ENCODE results near the gene PTPRN2.

Gene PTPRN2

DNA sequence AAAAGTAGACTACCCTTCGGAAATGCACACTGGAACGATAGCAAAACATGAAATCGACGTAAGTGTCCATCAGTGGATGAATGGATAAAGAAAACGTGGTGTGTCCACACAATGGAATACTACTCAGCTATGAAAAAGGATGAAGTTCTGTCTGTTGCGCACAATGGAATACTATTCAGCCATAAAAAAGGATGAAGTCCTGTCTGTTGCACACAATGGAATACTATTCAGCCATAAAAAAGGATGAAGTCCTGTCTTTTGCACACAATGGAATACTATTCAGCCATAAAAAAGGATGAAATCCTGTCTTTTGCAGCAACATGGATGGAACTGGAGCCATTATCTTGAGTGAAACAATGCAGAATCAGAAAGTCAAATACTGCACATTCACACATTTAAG lies 591.8 kb downstream of the PTPRN2 start:
- H3K9me3 Mint-ChIP-seq, result no peaks in the 10 kb centered on the region
- H3K4me3 Mint-ChIP-seq, result no peak overlapping the region
- no peak overlapping the region for H3K27ac Mint-ChIP-seq
- no peaks in the 10 kb centered on the region for H3K27me3 Mint-ChIP-seq
- H3K4me1 Mint-ChIP-seq (ENCODE audit: low read depth in 2 of 2), result no peaks in the 10 kb centered on the region
- no peak for DNase-seq
- no peak for ATAC-seq (replicated peaks)
- H3K36me3 Mint-ChIP-seq (ENCODE audit: insufficient read depth), result no peaks in the 10 kb centered on the region

DNA sequence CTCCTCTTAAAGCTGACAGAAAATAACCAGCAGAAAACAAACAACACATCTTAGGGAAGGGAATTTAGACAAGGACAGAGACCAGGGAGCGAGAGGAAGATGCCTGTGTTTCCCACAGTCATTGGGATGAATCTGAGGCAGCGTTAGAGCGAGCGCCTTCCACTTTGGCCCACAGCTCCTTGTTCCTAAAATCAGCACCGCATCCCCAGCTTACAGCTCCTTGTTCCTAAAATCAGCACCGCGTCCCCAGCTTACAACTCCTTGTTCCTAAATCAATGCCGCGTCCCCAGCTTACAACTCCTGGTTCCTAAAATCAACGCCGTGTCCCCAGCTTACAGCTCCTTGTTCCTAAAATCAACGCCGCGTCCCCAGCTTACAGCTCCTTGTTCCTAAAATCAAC lies 593.3 kb downstream of the PTPRN2 start:
- Mint-ChIP-seq H3K27me3 (peaks cover 5 to 10% of the 10 kb centered on the region in 2 donors), H3K9me3 (no peaks in the 10 kb centered on the region), H3K4me3 (no peak overlapping the region), H3K27ac (no peak overlapping the region), H3K4me1 (ENCODE audit: low read depth in 2 of 2) (no peaks in the 10 kb centered on the region), H3K36me3 (ENCODE audit: insufficient read depth) (peaks cover 2% of the 10 kb centered on the region)
- DNase-seq (no peak), ATAC-seq (replicated peaks) (no peak)

DNA sequence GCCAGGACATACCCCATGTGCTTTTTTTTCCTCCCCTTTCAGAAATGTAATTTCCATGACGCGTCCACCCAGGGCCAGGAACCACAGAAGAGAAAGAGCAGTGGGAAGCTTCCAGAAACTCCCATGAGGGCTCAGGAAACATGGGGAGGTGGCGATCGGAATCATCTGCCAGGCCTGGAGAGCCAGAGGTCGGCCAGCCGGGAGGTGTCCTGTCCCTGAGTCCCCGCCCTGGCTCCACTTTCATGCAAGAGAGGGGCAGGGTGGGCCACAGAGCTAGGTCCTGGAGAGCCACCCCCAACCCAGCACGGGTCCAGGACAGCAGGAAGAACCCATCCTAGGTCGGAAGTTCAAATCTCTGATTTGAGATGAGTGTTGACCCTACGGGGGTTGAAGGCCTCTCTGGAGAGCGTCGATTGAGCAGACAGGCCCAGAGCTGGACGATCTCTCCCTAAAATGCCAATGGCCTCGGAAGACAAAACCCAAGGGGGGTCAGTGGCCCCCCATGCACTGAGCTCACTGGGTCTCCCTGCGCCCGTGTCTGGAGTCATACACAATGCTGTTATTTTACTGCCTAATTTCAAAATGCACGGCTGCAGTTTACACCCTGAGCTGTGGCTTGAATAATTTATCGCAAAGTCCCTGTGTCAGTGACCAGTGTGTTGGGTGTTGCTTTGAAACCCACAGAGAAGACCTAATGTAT lies 594.1 kb downstream of the PTPRN2 start:
- no peak for ATAC-seq (replicated peaks)
- Mint-ChIP-seq H3K36me3 (ENCODE audit: insufficient read depth) (peaks cover 2% of the 10 kb centered on the region), H3K9me3 (no peaks in the 10 kb centered on the region), H3K4me3 (no peak overlapping the region), H3K4me1 (ENCODE audit: low read depth in 2 of 2) (no peaks in the 10 kb centered on the region), H3K27ac (no peak overlapping the region), H3K27me3 (peaks cover 5 to 11% of the 10 kb centered on the region in 2 donors)
- no peak for DNase-seq

DNA sequence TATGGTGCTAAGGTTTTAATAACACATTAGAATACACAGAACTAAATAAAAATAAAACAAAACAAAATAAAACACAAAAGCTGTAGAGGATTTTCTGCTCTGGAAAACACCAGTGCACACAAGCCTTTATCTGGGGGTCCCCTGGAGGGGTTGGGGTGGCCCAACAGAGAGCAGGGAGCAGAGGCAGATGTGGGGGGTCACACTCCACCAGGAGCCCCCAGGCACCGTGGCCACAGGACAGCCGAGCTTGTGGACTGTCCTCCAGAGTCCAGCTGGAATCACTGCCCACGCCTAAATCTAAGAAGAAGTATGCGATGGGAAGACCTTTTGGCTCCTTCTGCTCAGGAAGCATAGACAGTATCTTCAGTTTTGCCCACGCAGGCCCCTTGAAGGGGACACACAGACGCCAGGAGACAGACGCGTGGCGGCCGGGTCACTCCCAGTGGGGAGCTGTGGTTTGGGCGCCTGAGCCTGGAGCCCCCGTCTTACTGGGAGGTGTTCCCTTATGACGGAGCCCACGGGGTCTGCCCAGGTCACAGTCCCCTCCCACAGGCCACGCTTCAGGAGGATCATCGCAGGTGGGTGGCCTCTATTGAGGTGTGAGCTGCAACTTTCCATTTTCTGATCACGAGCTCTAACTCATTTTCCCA lies 595.0 kb downstream of the PTPRN2 start:
- no peaks in the 10 kb centered on the region for H3K9me3 Mint-ChIP-seq
- no peak for ATAC-seq (replicated peaks)
- H3K4me1 Mint-ChIP-seq (ENCODE audit: low read depth in 2 of 2), result no peaks in the 10 kb centered on the region
- no peak overlapping the region for H3K4me3 Mint-ChIP-seq
- H3K27ac Mint-ChIP-seq, result no peak overlapping the region
- DNase-seq, result no peak
- peaks cover 5 to 20% of the 10 kb centered on the region in 2 donors for H3K27me3 Mint-ChIP-seq
- H3K36me3 Mint-ChIP-seq (ENCODE audit: insufficient read depth), result peaks cover 2% of the 10 kb centered on the region

DNA sequence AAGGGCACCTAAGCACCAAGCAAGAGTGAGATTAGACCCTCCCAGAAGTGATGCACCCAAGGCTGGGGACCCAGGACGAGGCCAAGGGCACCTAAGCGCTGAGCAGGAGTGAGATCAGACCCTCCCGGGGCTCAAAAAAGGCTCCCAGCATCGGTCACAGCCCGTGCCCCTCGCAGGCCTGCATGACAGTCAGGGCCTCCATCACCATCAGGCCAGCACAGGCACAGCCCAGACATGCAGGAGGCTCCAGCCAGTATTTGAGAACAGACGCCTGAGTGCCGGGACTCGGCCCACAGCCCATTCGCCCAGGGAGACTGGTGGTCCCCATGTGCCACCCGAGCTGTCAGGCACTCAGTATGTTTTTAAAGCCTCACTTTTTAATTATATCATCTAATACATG lies 595.9 kb downstream of the PTPRN2 start:
- Mint-ChIP-seq H3K27ac (no peak overlapping the region), H3K4me1 (ENCODE audit: low read depth in 2 of 2) (no peaks in the 10 kb centered on the region), H3K36me3 (ENCODE audit: insufficient read depth) (peaks cover 2% of the 10 kb centered on the region), H3K4me3 (no peak overlapping the region), H3K9me3 (no peaks in the 10 kb centered on the region), H3K27me3 (peaks cover 5 to 21% of the 10 kb centered on the region in 2 donors)
- DNase-seq, result no peak
- no peak for ATAC-seq (replicated peaks)

DNA sequence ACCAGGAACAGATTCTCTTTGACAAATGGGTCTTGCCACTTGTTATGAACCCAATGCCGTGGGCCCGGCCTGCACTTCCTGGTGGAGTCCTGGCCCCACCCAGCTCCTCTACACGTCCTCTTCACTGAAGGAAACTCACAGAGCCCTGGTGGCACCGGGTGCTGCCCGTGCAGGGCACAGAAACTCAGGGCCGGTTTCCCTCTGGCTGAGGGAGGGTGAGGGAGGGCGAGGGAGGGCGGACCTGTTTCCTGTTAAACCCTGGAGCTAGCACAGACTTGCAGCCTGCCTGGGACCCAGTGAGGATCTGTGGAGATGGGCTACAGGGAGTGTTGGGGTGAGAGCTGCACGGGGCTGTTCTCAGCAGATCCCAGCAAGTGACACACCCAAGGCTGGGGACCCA lies 596.3 kb downstream of the PTPRN2 start:
- Mint-ChIP-seq H3K4me1 (ENCODE audit: low read depth in 2 of 2) (no peaks in the 10 kb centered on the region), H3K9me3 (no peaks in the 10 kb centered on the region), H3K4me3 (no peak overlapping the region), H3K27me3 (peaks cover 5 to 21% of the 10 kb centered on the region in 2 donors), H3K27ac (no peak overlapping the region), H3K36me3 (ENCODE audit: insufficient read depth) (peaks cover 2% of the 10 kb centered on the region)
- DNase-seq (no peak), ATAC-seq (replicated peaks) (no peak)

DNA sequence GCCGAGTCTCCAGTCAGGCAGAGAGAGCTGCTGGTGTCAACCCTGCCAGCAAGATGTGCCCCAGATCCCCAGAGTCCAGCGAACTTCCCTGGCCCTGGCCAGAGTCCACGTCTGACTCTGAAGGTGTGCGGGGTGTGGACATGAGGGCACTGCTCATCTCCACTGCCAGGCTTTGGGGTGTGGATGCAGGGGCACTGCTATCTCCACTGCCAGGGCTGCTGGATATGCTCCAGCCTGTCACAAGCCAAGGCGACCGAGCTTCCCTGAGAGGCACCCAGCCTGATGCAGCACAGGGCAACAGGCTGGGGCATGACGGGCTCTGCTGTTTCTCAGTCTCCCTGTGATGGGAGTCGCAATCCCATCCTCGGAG lies 596.8 kb downstream of the PTPRN2 start:
- Mint-ChIP-seq H3K27ac (no peak overlapping the region), H3K36me3 (ENCODE audit: insufficient read depth) (peaks cover 2% of the 10 kb centered on the region), H3K4me3 (no peak overlapping the region), H3K27me3 (peaks cover 5 to 21% of the 10 kb centered on the region in 2 donors), H3K9me3 (no peaks in the 10 kb centered on the region), H3K4me1 (ENCODE audit: low read depth in 2 of 2) (no peaks in the 10 kb centered on the region)
- DNase-seq (no peak), ATAC-seq (replicated peaks) (no peak)

DNA sequence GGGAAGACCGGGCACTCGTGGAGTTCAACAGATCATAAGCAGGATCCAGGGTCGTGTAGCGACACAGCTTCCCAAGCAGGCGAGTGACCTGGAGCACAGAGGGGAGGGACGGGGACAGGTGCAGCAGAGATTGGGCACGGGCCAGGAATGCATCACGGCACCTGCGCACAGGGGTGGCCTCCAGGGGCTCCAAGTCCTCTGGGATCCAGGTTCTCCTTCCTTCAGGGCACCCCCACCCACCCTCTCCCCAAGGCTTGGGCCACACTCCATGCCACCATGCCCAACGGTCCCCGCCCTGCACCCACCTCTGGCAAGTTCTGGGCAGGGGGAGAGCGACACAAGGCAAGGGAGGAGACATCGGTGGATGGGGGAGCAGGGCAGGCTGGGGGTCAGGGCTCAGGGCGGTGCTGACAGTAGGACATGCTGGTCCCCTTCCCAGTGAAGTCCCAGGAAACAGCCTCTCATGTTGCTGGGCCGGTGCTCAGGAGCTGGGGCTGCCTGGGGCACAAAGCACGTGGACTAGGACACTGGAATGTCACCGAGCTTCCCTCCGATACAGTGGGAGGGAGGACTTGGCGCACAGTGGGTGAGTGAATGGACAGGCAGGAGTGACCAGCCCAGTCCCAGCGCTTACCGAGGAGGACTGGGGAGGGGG lies 597.3 kb downstream of the PTPRN2 start:
- peaks cover 2% of the 10 kb centered on the region for H3K36me3 Mint-ChIP-seq (ENCODE audit: insufficient read depth)
- no peaks in the 10 kb centered on the region for H3K9me3 Mint-ChIP-seq
- no peak for ATAC-seq (replicated peaks)
- no peak overlapping the region for H3K27ac Mint-ChIP-seq
- no peaks in the 10 kb centered on the region for H3K4me1 Mint-ChIP-seq (ENCODE audit: low read depth in 2 of 2)
- H3K4me3 Mint-ChIP-seq, result no peak overlapping the region
- DNase-seq, result no peak
- H3K27me3 Mint-ChIP-seq, result peaks cover 5 to 21% of the 10 kb centered on the region in 2 donors

DNA sequence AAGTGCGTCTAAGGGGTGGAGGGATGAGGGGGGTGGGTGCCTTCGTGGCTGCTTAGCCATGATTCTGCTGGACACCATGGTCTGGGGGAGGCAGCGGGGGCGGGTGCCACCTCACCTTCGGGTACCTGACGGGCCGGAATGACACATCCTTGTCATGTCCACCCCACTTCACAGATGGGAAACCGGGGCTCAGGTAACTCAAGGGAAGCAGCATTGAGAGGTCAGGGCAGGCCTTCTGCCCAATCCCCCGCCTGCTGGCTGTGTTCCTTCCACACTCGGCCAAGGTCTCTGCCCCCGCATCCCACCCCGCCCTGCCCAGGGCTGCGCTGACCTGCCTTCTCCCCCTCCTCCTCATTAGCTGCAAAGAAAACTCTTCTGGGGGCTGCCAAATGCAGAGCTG lies 598.0 kb downstream of the PTPRN2 start:
- H3K36me3 Mint-ChIP-seq (ENCODE audit: insufficient read depth), result peaks cover 2% of the 10 kb centered on the region
- H3K9me3 Mint-ChIP-seq, result peaks cover 0 to 3% of the 10 kb centered on the region in 2 donors
- H3K27me3 Mint-ChIP-seq, result peaks cover 5 to 21% of the 10 kb centered on the region in 2 donors
- ATAC-seq (replicated peaks) (no peak), DNase-seq (no peak)
- no peaks in the 10 kb centered on the region for H3K4me1 Mint-ChIP-seq (ENCODE audit: low read depth in 2 of 2)
- no peak overlapping the region for H3K27ac Mint-ChIP-seq
- no peak overlapping the region for H3K4me3 Mint-ChIP-seq

DNA sequence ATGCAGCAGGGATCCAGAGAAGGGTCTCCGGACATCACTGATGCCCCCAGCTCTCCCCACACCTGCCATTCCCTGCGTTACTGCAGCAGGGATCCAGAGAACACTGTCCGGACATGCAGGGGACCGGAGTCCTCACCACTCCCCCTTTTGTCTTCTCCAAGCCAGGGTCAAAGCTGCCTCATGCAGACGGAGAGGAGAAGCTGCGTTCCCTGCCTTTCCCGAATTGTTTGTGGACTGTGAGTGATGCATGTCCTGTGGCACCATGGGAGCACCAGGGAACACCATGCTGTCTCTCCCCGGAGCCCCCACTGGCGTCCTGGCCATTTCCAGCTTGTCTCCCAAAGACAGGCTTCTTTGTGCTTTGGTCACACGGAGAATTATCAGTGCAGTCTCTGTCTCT lies 599.7 kb downstream of the PTPRN2 start:
- no peak for ATAC-seq (replicated peaks)
- no peaks in the 10 kb centered on the region for H3K4me1 Mint-ChIP-seq (ENCODE audit: low read depth in 2 of 2)
- no peak for DNase-seq
- H3K9me3 Mint-ChIP-seq, result peaks cover 0 to 4% of the 10 kb centered on the region in 2 donors
- no peak overlapping the region for H3K27ac Mint-ChIP-seq
- peaks cover 2% of the 10 kb centered on the region for H3K36me3 Mint-ChIP-seq (ENCODE audit: insufficient read depth)
- peaks cover 5 to 21% of the 10 kb centered on the region in 2 donors for H3K27me3 Mint-ChIP-seq
- H3K4me3 Mint-ChIP-seq, result no peak overlapping the region

DNA sequence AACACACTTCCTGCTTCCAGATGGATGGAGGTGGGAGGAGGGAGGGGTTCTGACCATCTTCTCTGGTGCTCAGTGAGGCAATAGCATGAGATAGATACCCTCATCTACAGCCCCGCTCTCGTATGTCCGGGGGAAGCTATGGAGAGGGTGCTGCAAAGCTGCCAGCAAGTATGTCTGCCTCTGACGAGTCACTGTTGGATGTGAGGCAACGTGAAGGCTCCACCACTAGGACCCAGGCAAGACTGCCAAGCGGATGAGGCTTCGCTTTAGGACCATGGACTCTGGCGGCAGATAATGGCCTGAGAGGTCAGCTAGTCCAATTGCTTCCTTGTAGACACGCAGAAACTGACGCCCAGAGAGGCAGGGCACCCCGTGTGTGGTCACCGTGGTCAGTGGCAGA lies 601.6 kb downstream of the PTPRN2 start:
- no peaks in the 10 kb centered on the region for H3K4me1 Mint-ChIP-seq (ENCODE audit: low read depth in 2 of 2)
- peaks cover 2% of the 10 kb centered on the region for H3K36me3 Mint-ChIP-seq (ENCODE audit: insufficient read depth)
- H3K4me3 Mint-ChIP-seq, result no peak overlapping the region
- DNase-seq (no peak), ATAC-seq (replicated peaks) (no peak)
- peaks cover 0 to 4% of the 10 kb centered on the region in 2 donors for H3K9me3 Mint-ChIP-seq
- no peak overlapping the region for H3K27ac Mint-ChIP-seq
- H3K27me3 Mint-ChIP-seq, result peaks cover 5 to 21% of the 10 kb centered on the region in 2 donors

DNA sequence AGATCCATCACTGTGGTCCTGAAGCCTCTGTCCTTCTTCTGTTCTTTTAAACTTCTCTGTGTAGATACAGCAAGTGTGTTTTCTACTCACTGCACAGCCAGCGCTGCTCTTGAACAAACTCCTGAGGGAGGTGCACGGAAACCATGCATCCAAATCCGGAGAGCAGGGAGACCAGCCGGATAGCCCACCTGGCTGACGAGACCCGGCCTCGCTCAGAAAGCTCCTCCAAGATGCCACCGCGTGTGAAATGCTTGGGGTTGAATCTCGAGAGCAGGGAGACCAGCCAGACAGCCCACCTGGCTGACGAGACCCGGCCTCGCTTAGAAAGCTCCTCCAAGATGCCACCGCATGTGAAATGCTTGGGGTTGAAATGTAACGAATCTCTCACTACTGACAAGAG lies 602.0 kb downstream of the PTPRN2 start:
- no peak overlapping the region for H3K27ac Mint-ChIP-seq
- no peak overlapping the region for H3K4me3 Mint-ChIP-seq
- no peak for DNase-seq
- peaks cover 0 to 4% of the 10 kb centered on the region in 2 donors for H3K9me3 Mint-ChIP-seq
- ATAC-seq (replicated peaks), result no peak
- H3K4me1 Mint-ChIP-seq (ENCODE audit: low read depth in 2 of 2), result no peaks in the 10 kb centered on the region
- peaks cover 2% of the 10 kb centered on the region for H3K36me3 Mint-ChIP-seq (ENCODE audit: insufficient read depth)
- H3K27me3 Mint-ChIP-seq, result peaks cover 5 to 21% of the 10 kb centered on the region in 2 donors

DNA sequence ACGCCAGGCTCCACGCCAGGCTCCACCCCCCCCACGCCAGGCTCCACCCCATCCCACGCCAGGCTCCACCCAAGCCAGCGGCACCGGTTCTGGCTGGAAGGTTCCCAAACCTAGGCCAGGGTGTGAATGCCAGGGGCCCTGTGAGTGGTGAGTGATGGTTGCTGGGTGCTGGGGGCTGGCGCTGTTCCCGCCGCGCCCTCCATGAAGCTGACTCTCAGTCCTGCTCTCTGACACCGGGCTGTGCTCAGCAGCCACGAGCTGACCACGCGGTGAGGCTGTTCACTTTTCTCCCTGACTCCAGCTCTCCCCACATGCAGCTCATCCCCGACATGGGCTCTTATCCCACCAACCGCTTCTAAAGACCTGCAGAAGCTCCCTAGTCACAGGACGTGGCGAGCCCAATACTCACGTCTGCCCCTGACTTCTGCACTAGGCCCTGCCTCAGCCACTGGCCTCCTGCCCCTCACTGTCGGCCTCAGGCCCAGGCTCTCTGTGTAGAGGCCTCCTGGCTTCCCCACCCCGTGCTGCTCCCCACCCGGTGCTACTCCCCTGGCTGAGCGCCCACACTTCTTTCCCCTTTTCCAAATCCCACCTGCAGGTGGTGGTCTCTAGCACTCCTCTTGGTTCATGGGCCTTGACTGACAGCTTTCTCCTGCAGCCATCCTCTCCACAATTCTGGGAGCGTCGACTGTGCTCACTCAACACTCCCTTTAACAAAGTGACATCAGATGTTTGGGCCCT lies 603.0 kb downstream of the PTPRN2 start:
- no peak overlapping the region for H3K27ac Mint-ChIP-seq
- H3K27me3 Mint-ChIP-seq, result peaks cover 0 to 15% of the 10 kb centered on the region in 2 donors
- peaks cover 0 to 4% of the 10 kb centered on the region in 2 donors for H3K9me3 Mint-ChIP-seq
- no peaks in the 10 kb centered on the region for H3K36me3 Mint-ChIP-seq (ENCODE audit: insufficient read depth)
- H3K4me3 Mint-ChIP-seq, result no peak overlapping the region
- no peaks in the 10 kb centered on the region for H3K4me1 Mint-ChIP-seq (ENCODE audit: low read depth in 2 of 2)
- DNase-seq (no peak), ATAC-seq (replicated peaks) (no peak)

Measured in effector memory CD8-positive, alpha-beta T cell (primary cell).